ENCODE measurements around the gene SKAP1. TPM values are rescaled to one million over a fixed set of nuclear protein-coding genes. Genes with fewer than 3 reads are reported as not detected.

SKAP1 gene
- total and polyA plus RNA-seq, 2 donors from 2014 or later: 34.8 to 42.6 TPM

DNA sequence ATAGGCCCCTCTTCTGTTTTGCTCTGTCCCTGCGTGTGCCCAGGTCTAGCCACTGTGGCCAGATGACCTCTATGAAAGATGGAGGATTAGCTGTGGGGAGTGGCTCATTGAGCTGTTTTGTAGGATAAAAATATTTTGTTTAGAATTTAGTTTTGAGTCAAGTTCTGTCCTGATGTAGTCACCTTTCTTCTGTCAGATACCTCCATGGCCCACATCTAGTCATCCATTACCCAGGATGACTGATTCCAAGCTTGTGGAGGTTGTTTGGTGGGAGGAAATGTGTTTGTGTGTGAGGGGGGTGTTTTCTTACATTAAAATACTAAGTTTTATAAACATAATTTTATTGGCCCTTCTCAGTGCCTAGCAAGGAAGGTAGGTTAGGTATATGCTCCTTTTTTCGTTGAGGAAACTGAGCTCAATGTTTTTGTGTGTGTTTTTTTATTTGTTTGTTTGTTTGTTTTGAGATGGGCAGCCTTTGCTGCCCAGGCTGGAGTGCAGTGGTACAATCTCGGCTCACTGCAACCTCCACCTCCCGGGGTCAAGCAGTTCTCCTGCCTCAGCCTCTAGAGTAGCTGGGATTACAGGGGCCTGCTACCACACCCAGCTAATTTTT, 306.1 kb downstream of the SKAP1 start:
- FAIRE-seq (no peak), DNase-seq (no peak)
- Histone ChIP-seq H3K27ac (ENCODE audit: low read depth in 2 of 2, low read length in 2 of 2) (no peak overlapping the region), H3K9me3 (ENCODE audit: control insufficient read depth in 2 of 3, insufficient read depth in 1 of 3, low read length in 3 of 3) (no peaks in the 10 kb centered on the region), H3K4me1 (ENCODE audit: control insufficient read depth in 2 of 3, insufficient read depth in 2 of 3, low read depth in 1 of 3, low read length in 3 of 3) (no peaks in the 10 kb centered on the region), H3K9ac (ENCODE audit: low read length in 3 of 3) (no peak overlapping the region), H3K4me3 (ENCODE audit: low read length in 3 of 3) (no peak overlapping the region), H3K27me3 (ENCODE audit: control insufficient read depth, insufficient read depth, low read length) (no peaks in the 10 kb centered on the region), H3K36me3 (ENCODE audit: control insufficient read depth in 2 of 3, insufficient read depth in 3 of 3, low read length in 3 of 3) (peaks cover 3 to 29% (median 19%) of the 10 kb centered on the region in 3 donors)
- TF ChIP-seq CTCF (IDR thresholded peaks at IDR 0.05; ENCODE audit: borderline replicate concordance, extremely low read depth, insufficient read depth): no peak
- intact Hi-C loops (cut with DNase I): no loop called here

DNA sequence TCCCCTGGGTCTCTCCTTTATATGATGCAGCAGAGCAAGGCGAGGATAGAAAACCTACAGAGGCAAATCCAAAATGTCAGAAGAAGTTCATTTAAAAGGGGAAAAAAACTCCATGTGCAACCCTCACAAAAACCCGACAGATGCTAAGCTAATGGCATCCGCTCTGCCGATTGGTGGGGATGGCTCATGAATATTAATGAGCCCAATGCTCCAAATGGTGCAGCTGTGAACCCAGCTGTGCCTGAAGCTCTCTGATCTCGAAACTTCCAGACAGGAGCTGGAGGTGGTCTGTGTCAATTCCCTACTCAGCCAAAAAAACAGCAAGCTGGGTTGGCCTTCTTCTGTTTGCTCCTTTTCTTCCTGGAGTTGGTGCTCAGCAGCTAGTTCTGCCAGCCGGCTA, 306.9 kb downstream of the SKAP1 start:
- no peak overlapping the region for H3K9ac ChIP-seq (ENCODE audit: low read length in 3 of 3)
- no peaks in the 10 kb centered on the region for H3K9me3 ChIP-seq (ENCODE audit: control insufficient read depth in 2 of 3, insufficient read depth in 1 of 3, low read length in 3 of 3)
- H3K36me3 ChIP-seq (ENCODE audit: control insufficient read depth in 2 of 3, insufficient read depth in 3 of 3, low read length in 3 of 3): peaks cover 5 to 33% (median 23%) of the 10 kb centered on the region in 3 donors
- no peak overlapping the region for H3K27ac ChIP-seq (ENCODE audit: low read depth in 2 of 2, low read length in 2 of 2)
- peak in 1 of 5 donors; percentile 22 for DNase-seq
- TF ChIP-seq CTCF (IDR thresholded peaks at IDR 0.05; ENCODE audit: borderline replicate concordance, extremely low read depth, insufficient read depth): no peak
- intact Hi-C loops (cut with DNase I): no loop called here
- H3K4me3 ChIP-seq (ENCODE audit: low read length in 3 of 3): no peak overlapping the region
- FAIRE-seq: no peak
- no peaks in the 10 kb centered on the region for H3K27me3 ChIP-seq (ENCODE audit: control insufficient read depth, insufficient read depth, low read length)
- H3K4me1 ChIP-seq (ENCODE audit: control insufficient read depth in 2 of 3, insufficient read depth in 2 of 3, low read depth in 1 of 3, low read length in 3 of 3): no peaks in the 10 kb centered on the region

DNA sequence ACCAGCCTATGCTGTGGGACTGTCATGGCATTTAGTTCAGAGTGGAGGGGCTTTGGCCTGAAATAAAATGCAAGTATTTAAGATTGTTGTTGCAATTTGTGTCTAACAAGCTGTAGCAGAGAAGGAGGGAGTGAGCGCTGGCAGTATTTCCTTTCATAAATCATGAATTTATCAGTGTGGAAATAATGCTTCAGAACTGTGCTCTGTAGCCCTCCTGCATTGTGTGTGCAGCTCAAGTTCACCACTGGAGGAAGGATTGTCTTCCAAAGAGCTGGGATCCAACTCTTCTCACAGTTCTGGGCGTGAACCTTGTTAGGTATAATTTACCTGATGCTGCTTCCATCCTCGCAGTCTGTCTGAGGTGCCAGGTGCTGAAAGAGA, 307.4 kb downstream of the SKAP1 start:
- H3K9ac ChIP-seq (ENCODE audit: low read length in 3 of 3): no peak overlapping the region
- H3K27ac ChIP-seq (ENCODE audit: low read depth in 2 of 2, low read length in 2 of 2): no peak overlapping the region
- no peak for TF ChIP-seq CTCF (IDR thresholded peaks at IDR 0.05; ENCODE audit: borderline replicate concordance, extremely low read depth, insufficient read depth)
- peak in 2 of 5 donors; percentile 58 to 61 for DNase-seq
- intact Hi-C loops (cut with DNase I): no loop called here
- H3K4me3 ChIP-seq (ENCODE audit: low read length in 3 of 3): no peak overlapping the region
- H3K4me1 ChIP-seq (ENCODE audit: control insufficient read depth in 2 of 3, insufficient read depth in 2 of 3, low read depth in 1 of 3, low read length in 3 of 3): no peaks in the 10 kb centered on the region
- FAIRE-seq: no peak
- H3K36me3 ChIP-seq (ENCODE audit: control insufficient read depth in 2 of 3, insufficient read depth in 3 of 3, low read length in 3 of 3): peaks cover 5 to 38% (median 26%) of the 10 kb centered on the region in 3 donors
- no peaks in the 10 kb centered on the region for H3K9me3 ChIP-seq (ENCODE audit: control insufficient read depth in 2 of 3, insufficient read depth in 1 of 3, low read length in 3 of 3)
- no peaks in the 10 kb centered on the region for H3K27me3 ChIP-seq (ENCODE audit: control insufficient read depth, insufficient read depth, low read length)

Measured in kidney (tissue), 14 donors.